HCT116 (cell line): ENCODE data around the gene RBM47. TPM values are rescaled to one million over a fixed set of nuclear protein-coding genes. Genes with fewer than 3 reads are reported as not detected.

Source experiments
- ATAC-seq: fragments of 200-7000 bp; cut with Tn5 transposase; 2 replicates; pipeline ENCODE4 v1.9.1; 2020; ENCODE audit warnings: mild to moderate bottlenecking, moderate library complexity
- BruUV-seq: library from RNA; stranded (reverse); fragments of 400-500 nt; replicated peaks from 2 replicates; lab custom pipeline; 2021; lab: Mats Ljungman, UMichigan
- CTCF ChIA-PET: fragments of 300-600 bp; sonication (Branson Sonifier 250); formaldehyde crosslinking; loops from one replicate; lab custom pipeline; 2021; ENCODE audit warnings: antibody characterized with exemption; lab: Charles Lee
- POLR2A ChIA-PET: fragments of 300-600, 350-600 bp; sonication (Branson Sonifier 250); formaldehyde crosslinking; loops from one replicate; lab custom pipeline; 2021; ENCODE audit warnings: antibody characterized with exemption; lab: Charles Lee
- RAD21 ChIA-PET, 2 experiments: fragments of 300-600 bp; sonication (Branson Sonifier 250); formaldehyde crosslinking; loops; one replicate each; lab custom pipeline; 2023; ENCODE audit warnings: low total read pairs in 2 of 2; ENCODE audit not compliant: uncharacterized antibody in 2 of 2, unreplicated experiment in 2 of 2, low non-redundant PET in 1 of 2; lab: Charles Lee
- DNase-seq: peaks from one replicate; pipeline ENCODE4 v3.0.0-alpha.2; 2010; ENCODE audit warnings: low read depth, low spot score
- H2AFZ ChIP-seq: fragments of 200-600 bp; shearing (Covaris generic), sonication (generic); 2 replicates; pipeline ENCODE4 v1.6.1; 2017; ENCODE audit warnings: low read depth, mixed run types, mixed read lengths, antibody characterized with exemption, low read length; ENCODE audit not compliant: poor library complexity, severe bottlenecking
- H3K27ac ChIP-seq: 2 replicates; pipeline ENCODE4 v1.5.1; 2012; ENCODE audit warnings: low read depth, low read length
- H3K27me3 ChIP-seq: fragments of 200-600 bp; sonication (generic); 2 replicates; pipeline ENCODE4 v1.6.1; 2016; ENCODE audit warnings: mixed run types, low read length, mixed read lengths; ENCODE audit not compliant: insufficient read depth
- H3K36me3 ChIP-seq, 2 experiments: fragments of 200-500 bp in 1 of 2; fragments of 200-600 bp in 1 of 2; sonication (Bioruptor generic) in 1 of 2; sonication (generic) in 1 of 2; 2 replicates each; pipeline versions ENCODE4 v1.5.1 to v1.6.1; 2014 to 2016; ENCODE audit warnings: low read length in 2 of 2, inconsistent platforms in 1 of 2, mixed read lengths in 1 of 2, mixed run types in 1 of 2; ENCODE audit not compliant: insufficient read depth in 2 of 2, control insufficient read depth in 1 of 2
- H3K4me1 ChIP-seq, 2 experiments: fragments of 200-600 bp in 1 of 2; sonication (generic) in 1 of 2; 2 replicates each; pipeline versions ENCODE4 v1.5.1 to v1.6.1; 2012 to 2017; ENCODE audit warnings: low read length in 2 of 2, inconsistent platforms in 1 of 2, mild to moderate bottlenecking in 1 of 2, mixed read lengths in 1 of 2, mixed run types in 1 of 2, moderate library complexity in 1 of 2; ENCODE audit not compliant: insufficient read depth in 2 of 2, control insufficient read depth in 1 of 2
- H3K4me2 ChIP-seq: fragments of 200-600 bp; sonication (generic); 2 replicates; pipeline ENCODE4 v1.6.1; 2017; ENCODE audit warnings: mixed run types, low read length, mixed read lengths
- H3K4me3 ChIP-seq, 2 experiments: fragments of 200-600 bp in 1 of 2; sonication (generic) in 1 of 2; replicated peaks in 1 of 2; 2 replicates each; pipeline ENCODE4 v1.5.1; 2011 to 2016; ENCODE audit warnings: low read length in 2 of 2, control low read depth in 1 of 2, low read depth in 1 of 2, mild to moderate bottlenecking in 1 of 2, mixed read lengths in 1 of 2, mixed run types in 1 of 2
- H3K79me2 ChIP-seq: fragments of 200-600 bp; sonication (generic); 2 replicates; pipeline ENCODE4 v1.6.1; 2017; ENCODE audit warnings: mild to moderate bottlenecking, mixed run types, low read length, moderate library complexity, mixed read lengths; ENCODE audit not compliant: insufficient read depth
- H3K9ac ChIP-seq: fragments of 200-600 bp; sonication (generic); 2 replicates; pipeline ENCODE4 v1.6.1; 2016; ENCODE audit warnings: low read length, mixed read lengths
- H3K9me2 ChIP-seq: fragments of 200-600 bp; sonication (generic), shearing (Covaris generic); 2 replicates; pipeline ENCODE4 v1.6.1; 2017; ENCODE audit warnings: mixed run types, mild to moderate bottlenecking, moderate library complexity; ENCODE audit not compliant: insufficient read depth
- H3K9me3 ChIP-seq, 2 experiments: fragments of 200-500 bp in 1 of 2; fragments of 200-600 bp in 1 of 2; sonication (Bioruptor generic) in 1 of 2; sonication (generic) in 1 of 2; 2 replicates each; pipeline ENCODE4 v1.6.1; 2014 to 2017; ENCODE audit warnings: low read length in 2 of 2, mixed read lengths in 2 of 2, inconsistent platforms in 1 of 2, low read depth in 1 of 2, mild to moderate bottlenecking in 1 of 2, mixed run types in 1 of 2, moderate library complexity in 1 of 2; ENCODE audit not compliant: control insufficient read depth in 1 of 2, insufficient read depth in 1 of 2
- H4K20me1 ChIP-seq: fragments of 200-600 bp; sonication (generic), shearing (Covaris generic); 2 replicates; pipeline ENCODE4 v1.6.1; 2017; ENCODE audit warnings: mixed run types, mild to moderate bottlenecking, moderate library complexity; ENCODE audit not compliant: insufficient read depth
- CBX3 ChIP-seq: IDR thresholded peaks from 2 replicates; pipeline ENCODE4 v1.6.1; 2012; ENCODE audit warnings: low read depth
- CEBPB ChIP-seq: IDR thresholded peaks from 2 replicates; pipeline ENCODE4 v1.6.1; 2012; ENCODE audit warnings: low read depth
- CTCF ChIP-seq, 3 experiments: fragments of 200-600 bp in 1 of 3; sonication (generic) in 1 of 3; IDR thresholded peaks in 2 of 3; conservative IDR thresholded peaks in 1 of 3; 2 replicates each; pipeline ENCODE4 v1.5.1; 2012 to 2017; ENCODE audit warnings: low read depth in 2 of 3, low read length in 2 of 3, antibody characterized with exemption in 1 of 3, borderline replicate concordance in 1 of 3, control low read depth in 1 of 3, mild to moderate bottlenecking in 1 of 3, mixed read lengths in 1 of 3, mixed run types in 1 of 3, moderate library complexity in 1 of 3; ENCODE audit not compliant: insufficient read depth in 1 of 3
- EGR1 ChIP-seq: IDR thresholded peaks from 2 replicates; pipeline ENCODE4 v1.6.1; 2012; ENCODE audit warnings: low read depth
- EZH2 ChIP-seq: fragments of 200-600 bp; sonication (generic); IDR thresholded peaks from 2 replicates; pipeline ENCODE4 v1.6.1; 2017; ENCODE audit warnings: antibody characterized with exemption, mixed run types
- JUND ChIP-seq: IDR thresholded peaks from 2 replicates; pipeline ENCODE4 v1.6.1; 2012
- MAX ChIP-seq: IDR thresholded peaks from 2 replicates; pipeline ENCODE4 v1.6.1; 2012
- POLR2A ChIP-seq: IDR thresholded peaks from 2 replicates; pipeline ENCODE4 v1.7.0; 2011; ENCODE audit warnings: borderline replicate concordance; ENCODE audit not compliant: insufficient read depth, insufficient read length; ENCODE audit errors: extremely low read depth
- POLR2AphosphoS5 ChIP-seq: IDR thresholded peaks from 2 replicates; pipeline ENCODE4 v1.6.1; 2011; ENCODE audit warnings: mild to moderate bottlenecking, low read depth, low read length, moderate library complexity
- REST ChIP-seq: IDR thresholded peaks from 2 replicates; pipeline ENCODE4 v1.6.1; 2012; ENCODE audit warnings: low read depth
- SP1 ChIP-seq: IDR thresholded peaks from 2 replicates; pipeline ENCODE4 v1.6.1; 2012; ENCODE audit warnings: low read depth
- YY1 ChIP-seq: IDR thresholded peaks from 2 replicates; pipeline ENCODE4 v1.6.1; 2011; ENCODE audit warnings: low read length, low read depth, moderate library complexity, mild to moderate bottlenecking; ENCODE audit not compliant: insufficient replicate concordance; ENCODE audit errors: extremely low read depth
- ZFX ChIP-seq: fragments of 450-650 bp; IDR thresholded peaks from 2 replicates; pipeline ENCODE4 v1.6.1; 2017
- ZNF274 ChIP-seq: fragments of 200-500 bp; sonication (Bioruptor generic); IDR thresholded peaks from 2 replicates; pipeline ENCODE4 v1.6.1; 2014; ENCODE audit warnings: mild to moderate bottlenecking, low read depth, low read length, inconsistent platforms
- intact Hi-C: fragments of 100-400 bp; cut with micrococcal nuclease; formaldehyde crosslinking; loops from 2 replicates; pipeline ENCODE4 v1.10.0; 2022
- total RNA-seq: library from RNA; stranded (reverse); gene quantifications from one replicate; pipeline ENCODE4 v1.2.1, GENCODE V29; 2021; ENCODE audit not compliant: unreplicated experiment

Gene RBM47
- total RNA-seq, 1 experiment from 2014 or later = 22.2 TPM

GRCh38 chr4:40402556-40402955, 227.1 kb downstream of the RBM47 start (continued):
- no peak for TF ChIP-seq REST
- TF ChIP-seq POLR2A = no peak
- TF ChIP-seq EGR1 = no peak
- TF ChIP-seq JUND = no peak
- TF ChIP-seq EZH2 = no peak
- TF ChIP-seq CTCF (IDR thresholded peaks at IDR 0.05 in 2 of 3, conservative IDR thresholded peaks at IDR 0.05 in 1 of 3; ENCODE audit: borderline replicate concordance in 1 of 3, insufficient read depth in 1 of 3, low read depth in 2 of 3, low read length in 2 of 3) = no peak

GRCh38 chr4:40401631-40402030, 228.0 kb downstream of the RBM47 start:
- Histone ChIP-seq H2AFZ (no peak overlapping the region), H3K9me2 (no peaks in the 10 kb centered on the region), H3K4me3 (no peak overlapping the region), H3K79me2 (no peaks in the 10 kb centered on the region), H3K27me3 (no peaks in the 10 kb centered on the region), H3K9ac (no peak overlapping the region), H4K20me1 (no peaks in the 10 kb centered on the region), H3K27ac (no peak overlapping the region), H3K4me1 (peaks cover 0 to 5% of the 10 kb centered on the region in 2 experiments; a peak in 2 of 4 replicates), H3K9me3 (no peaks in the 10 kb centered on the region), H3K36me3 (no peaks in the 10 kb centered on the region), H3K4me2 (no peak overlapping the region)
- POLR2A ChIA-PET = no interaction called here
- intact Hi-C loops = no loop called here
- RAD21 ChIA-PET = no interaction called here
- TF ChIP-seq CBX3 = no peak
- TF ChIP-seq ZFX = no peak
- no peak for TF ChIP-seq EGR1
- TF ChIP-seq YY1 = no peak
- no peak for TF ChIP-seq EZH2
- no peak for TF ChIP-seq MAX
- TF ChIP-seq SP1 = no peak
- TF ChIP-seq ZNF274 = no peak
- TF ChIP-seq CEBPB = no peak
- TF ChIP-seq REST = no peak
- no peak for TF ChIP-seq POLR2AphosphoS5
- DNase-seq = no peak
- CTCF ChIA-PET = no interaction called here
- ATAC-seq = no peak
- BruUV-seq = no TSS peak
